SH-SY5Y (cell line): ENCODE results near the gene FAM236B.
"Not testable (repeated sequence)": the region's sequence is repeated elsewhere in the genome, so short reads cannot be mapped to it uniquely, and the experiment has no call there.

ENCODE experiments used
- GATA2 ChIP-seq: IDR thresholded peaks from 2 replicates; pipeline ENCODE4 v1.6.1; 2011; ENCODE audit warnings: mild to moderate bottlenecking, low read depth, low read length
- GATA3 ChIP-seq: IDR thresholded peaks from 2 replicates; pipeline ENCODE4 v1.6.1; 2011; ENCODE audit warnings: low read depth, mild to moderate bottlenecking, low read length, moderate library complexity

The FAM236B gene

DNA sequence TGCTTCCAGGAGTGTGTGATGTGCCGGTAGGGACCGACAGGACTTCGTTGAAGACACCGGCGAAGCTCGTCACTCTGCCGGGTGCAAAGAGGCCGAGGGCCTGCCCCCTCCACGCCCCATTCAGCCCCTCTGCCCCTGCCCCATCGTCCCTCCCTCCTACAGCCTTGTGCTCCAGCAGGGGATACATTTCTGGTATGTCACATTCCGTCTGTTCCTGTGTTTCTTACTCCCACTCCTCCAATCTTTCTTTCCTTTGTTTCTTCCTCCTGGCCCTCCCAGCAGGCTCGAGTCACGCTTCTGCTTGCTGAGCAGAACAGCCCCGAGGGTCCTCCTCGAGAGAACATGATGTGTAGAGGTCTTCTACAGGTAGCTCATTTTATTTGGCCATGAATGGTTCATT, at the start of gene FAM236B:
TSS of gene FAM236B (minus strand) at position 101 of the 400 bp plus-strand sequence. CDS start at position 1, 100 bp downstream.
- TF ChIP-seq GATA2, GATA3: not testable (repeated sequence)

DNA sequence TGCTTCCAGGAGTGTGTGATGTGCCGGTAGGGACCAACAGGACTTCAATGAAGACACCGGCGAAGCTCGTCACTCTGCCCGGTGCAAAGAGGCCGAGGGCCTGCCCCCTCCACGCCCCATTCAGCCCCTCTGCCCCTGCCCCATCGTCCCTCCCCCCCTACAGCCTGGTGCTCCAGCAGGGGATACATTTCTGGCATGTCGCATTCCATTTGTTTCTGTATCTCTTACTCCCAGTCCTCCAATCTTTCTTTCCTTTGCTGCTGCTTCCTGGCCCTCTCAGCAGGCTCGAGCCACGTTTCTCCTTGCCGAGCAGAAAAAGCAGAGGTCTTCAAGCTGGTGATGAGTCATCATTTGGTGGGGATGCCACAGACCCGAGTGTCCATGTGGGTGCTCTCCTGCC, 25.6 kb upstream of the FAM236B start, which contains the start of gene FAM236D:
TSS of gene FAM236D (minus strand) at position 101 of the 400 bp plus-strand sequence. CDS start at position 1, 100 bp downstream.
- not testable (repeated sequence) for TF ChIP-seq GATA2, GATA3

DNA sequence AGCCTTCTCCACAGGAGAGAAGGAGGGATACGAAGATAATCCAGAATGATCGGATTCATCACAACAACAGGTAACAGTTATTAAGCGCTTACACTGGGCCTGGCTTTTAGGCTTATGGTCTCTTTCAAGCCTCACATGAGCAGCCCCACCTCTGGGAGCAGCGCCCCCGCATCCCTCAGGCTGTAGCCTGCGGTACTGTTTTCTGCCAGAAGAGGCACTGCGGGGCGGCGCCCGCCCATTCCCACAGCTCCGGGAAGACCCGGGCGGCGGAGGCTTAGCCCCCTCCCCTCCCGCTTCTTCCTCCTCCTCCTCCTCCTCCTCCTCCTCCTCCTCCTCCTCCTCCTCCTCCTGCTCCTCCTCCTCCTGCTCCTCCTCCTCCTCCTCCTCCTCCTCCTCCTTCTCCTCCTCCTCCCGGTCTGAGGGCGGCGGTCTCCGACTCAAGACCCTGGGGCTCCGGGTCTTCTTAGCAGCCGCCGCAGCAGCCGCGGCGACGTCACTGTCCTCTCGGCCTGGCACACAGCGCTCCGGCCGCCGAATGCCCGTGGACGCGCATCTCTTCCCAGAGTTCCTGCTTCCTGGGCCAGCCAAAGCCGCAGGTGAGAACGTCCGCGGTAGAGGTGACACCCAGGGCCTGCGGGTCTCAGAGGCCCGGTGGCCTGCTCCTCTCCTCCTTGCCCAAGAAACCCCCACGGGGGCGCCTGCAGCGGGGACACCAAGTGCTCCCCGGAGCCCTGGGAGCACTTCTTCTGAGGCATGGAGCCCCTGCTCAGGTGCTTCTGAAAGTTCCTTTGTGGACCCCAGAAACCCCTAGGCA, 5.6 kb downstream of the FAM236B start, which contains the start of gene DMRTC1B:
TSS of gene DMRTC1B (plus strand) at position 238 of the 814 bp plus-strand sequence. CDS start 68,246 bp downstream, outside the sequence.
- not testable (repeated sequence) for TF ChIP-seq GATA2, GATA3

DNA sequence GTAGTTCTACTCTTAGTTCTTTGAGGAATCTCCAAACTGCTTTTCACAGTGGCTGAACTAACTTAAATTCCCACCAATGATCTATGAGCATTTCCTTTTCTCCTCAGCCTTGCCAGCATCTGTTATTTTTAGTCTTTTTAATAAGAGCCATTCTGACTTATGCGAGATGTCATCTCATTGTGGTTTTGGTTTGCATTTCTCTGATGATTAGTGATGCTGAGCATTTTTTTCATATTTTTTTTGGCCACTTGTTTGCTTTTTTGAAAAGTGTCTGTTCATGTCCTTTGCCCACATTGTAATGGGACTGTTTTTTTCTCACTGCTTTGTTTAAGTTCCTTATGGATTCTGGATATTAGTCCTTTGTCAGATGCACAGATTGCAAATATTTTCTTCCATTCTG, 46.9 kb downstream of the FAM236B start:
- no peak for TF ChIP-seq GATA3
- no peak for TF ChIP-seq GATA2
